Measurements from ENCODE around the gene RCOR2.
"Not testable (repeated sequence)": the region's sequence is repeated elsewhere in the genome, so short reads cannot be mapped to it uniquely, and the experiment has no call there.

RCOR2 gene

GRCh38 chr11:63879598-63880402 is 37.2 kb downstream of the RCOR2 start:
- DNase-seq (ENCODE audit: low read depth, low spot score) = no peak

- no peak for DNase-seq (ENCODE audit: low read depth, low spot score)
Measured at GRCh38 chr11:63877658-63878241, 39.2 kb downstream of the RCOR2 start.

- DNase-seq (ENCODE audit: low read depth, low spot score) = no peak
Measured at GRCh38 chr11:63876616-63877015, 40.3 kb downstream of the RCOR2 start.

GRCh38 chr11:63875506-63876065 is 41.4 kb downstream of the RCOR2 start:
- no peak for DNase-seq (ENCODE audit: low read depth, low spot score)

GRCh38 chr11:63874511-63874910 is 42.5 kb downstream of the RCOR2 start:
- DNase-seq (ENCODE audit: low read depth, low spot score) = no peak

- no peak for DNase-seq (ENCODE audit: low read depth, low spot score)
Measured at GRCh38 chr11:63873311-63873710, 43.7 kb downstream of the RCOR2 start.

GRCh38 chr11:63872800-63873197 is 44.2 kb downstream of the RCOR2 start:
- DNase-seq (ENCODE audit: low read depth, low spot score) = no peak

- no peak for DNase-seq (ENCODE audit: low read depth, low spot score)
Measured at GRCh38 chr11:63871962-63872799, 44.8 kb downstream of the RCOR2 start.

- no peak for DNase-seq (ENCODE audit: low read depth, low spot score)
Measured at GRCh38 chr11:63870351-63871140, 46.4 kb downstream of the RCOR2 start.

- no peak for DNase-seq (ENCODE audit: low read depth, low spot score)
Measured at GRCh38 chr11:63869683-63870082, 47.3 kb downstream of the RCOR2 start.

GRCh38 chr11:63869171-63869591 is 47.8 kb downstream of the RCOR2 start:
- DNase-seq (ENCODE audit: low read depth, low spot score) = no peak

- DNase-seq (ENCODE audit: low read depth, low spot score) = no peak
Measured at GRCh38 chr11:63868399-63869064, 48.4 kb downstream of the RCOR2 start.

- DNase-seq (ENCODE audit: low read depth, low spot score) = no peak
Measured at GRCh38 chr11:63867511-63867910, 49.5 kb downstream of the RCOR2 start.

GRCh38 chr11:63866211-63866610 is 50.8 kb downstream of the RCOR2 start:
- no peak for DNase-seq (ENCODE audit: low read depth, low spot score)

- not testable (repeated sequence) for DNase-seq (ENCODE audit: low read depth, low spot score)
Measured at GRCh38 chr11:63863620-63864019, 53.3 kb downstream of the RCOR2 start.

- no peak for DNase-seq (ENCODE audit: low read depth, low spot score)
Measured at GRCh38 chr11:63862923-63863322, 54.0 kb downstream of the RCOR2 start.

All from iPS DF 19.7 (cell line).